Liver (tissue), 9 donors: ENCODE results near the gene CEP250. TPM values are rescaled to one million over a fixed set of nuclear protein-coding genes. Genes with fewer than 3 reads are reported as not detected.
"Not testable (repeated sequence)": the region's sequence is repeated elsewhere in the genome, so short reads cannot be mapped to it uniquely, and the experiment has no call there.

ENCODE experiments used
- DNase-seq: peaks from one replicate; pipeline ENCODE4 v3.0.0-alpha.2; 2017; ENCODE audit warnings: low spot score
- H3K27ac ChIP-seq, 2 donors: one replicate each; pipeline ENCODE4 v1.7.0; 2013; ENCODE audit warnings: inconsistent platforms in 2 of 2, low read length in 2 of 2, control low read depth in 1 of 2, low read depth in 1 of 2, mild to moderate bottlenecking in 1 of 2
- H3K27me3 ChIP-seq, 4 donors: one replicate each; pipeline versions ENCODE4 v1.6.1 to v1.7.0; 2013; ENCODE audit warnings: low read length in 3 of 4, inconsistent platforms in 1 of 4, mild to moderate bottlenecking in 1 of 4, moderate library complexity in 1 of 4; ENCODE audit not compliant: control insufficient read depth in 4 of 4, insufficient read depth in 4 of 4
- H3K36me3 ChIP-seq, 4 donors: one replicate each; pipeline versions ENCODE4 v1.6.1 to v1.7.0; 2013; ENCODE audit warnings: low read length in 3 of 4, mild to moderate bottlenecking in 3 of 4, low read depth in 1 of 4, moderate library complexity in 1 of 4; ENCODE audit not compliant: control insufficient read depth in 4 of 4, insufficient read depth in 3 of 4
- H3K4me1 ChIP-seq, 4 donors: one replicate each; pipeline versions ENCODE4 v1.6.1 to v1.7.0; 2013; ENCODE audit warnings: low read length in 3 of 4, mild to moderate bottlenecking in 3 of 4, moderate library complexity in 1 of 4; ENCODE audit not compliant: control insufficient read depth in 4 of 4, insufficient read depth in 4 of 4
- H3K4me3 ChIP-seq, 3 donors: one replicate each; pipeline versions ENCODE4 v1.6.1 to v1.7.0; 2013; ENCODE audit warnings: low read length in 3 of 3, control low read depth in 1 of 3, low read depth in 1 of 3, mild to moderate bottlenecking in 1 of 3
- H3K9ac ChIP-seq, 2 donors: one replicate each; pipeline ENCODE4 v1.7.0; 2013; ENCODE audit warnings: low read length in 2 of 2, mild to moderate bottlenecking in 2 of 2, moderate library complexity in 2 of 2, control low read depth in 1 of 2, low read depth in 1 of 2
- H3K9me3 ChIP-seq, 4 donors: one replicate each; pipeline versions ENCODE4 v1.6.1 to v1.7.0; 2013; ENCODE audit warnings: low read length in 3 of 4; ENCODE audit not compliant: control insufficient read depth in 4 of 4
- CTCF ChIP-seq: fragments of 150-350 bp; IDR thresholded peaks from 2 replicates; pipeline ENCODE4 v1.5.1; 2017; ENCODE audit warnings: improper control_type of control experiment, low read depth, low read length; ENCODE audit not compliant: missing input control
- EGR1 ChIP-seq, 2 donors: IDR thresholded peaks; 2 replicates each; pipeline ENCODE4 v1.6.1; 2016 to 2018; ENCODE audit warnings: antibody characterized with exemption in 2 of 2, low read depth in 2 of 2
- FOXA2 ChIP-seq: IDR thresholded peaks from 2 replicates; pipeline ENCODE4 v1.6.1; 2016; ENCODE audit warnings: antibody characterized with exemption
- GABPA ChIP-seq, 2 donors: IDR thresholded peaks in 1 of 2; conservative IDR thresholded peaks in 1 of 2; 2 replicates each; pipeline ENCODE4 v1.6.1; 2016; ENCODE audit warnings: antibody characterized with exemption in 2 of 2, mild to moderate bottlenecking in 1 of 2, moderate library complexity in 1 of 2
- HNF4A ChIP-seq, 2 donors: conservative IDR thresholded peaks; 2 replicates each; pipeline ENCODE4 v1.6.1; 2016; ENCODE audit warnings: antibody characterized with exemption in 2 of 2, mild to moderate bottlenecking in 2 of 2
- HNF4G ChIP-seq: IDR thresholded peaks from 2 replicates; pipeline ENCODE4 v1.6.1; 2016; ENCODE audit warnings: antibody characterized with exemption
- JUND ChIP-seq, 2 donors: IDR thresholded peaks; 2 replicates each; pipeline ENCODE4 v1.6.1; 2016; ENCODE audit warnings: antibody characterized with exemption in 2 of 2
- MAX ChIP-seq: IDR thresholded peaks from 2 replicates; pipeline ENCODE4 v1.6.1; 2016; ENCODE audit warnings: antibody characterized with exemption
- NR2F2 ChIP-seq: IDR thresholded peaks from 2 replicates; pipeline ENCODE4 v1.6.1; 2016; ENCODE audit warnings: antibody characterized with exemption
- RAD21 ChIP-seq, 2 donors: IDR thresholded peaks; 2 replicates each; pipeline ENCODE4 v1.6.1; 2016; ENCODE audit warnings: antibody characterized with exemption in 2 of 2, mild to moderate bottlenecking in 2 of 2
- TAF1 ChIP-seq: conservative IDR thresholded peaks from 2 replicates; pipeline ENCODE4 v1.6.1; 2016; ENCODE audit warnings: antibody characterized with exemption, mild to moderate bottlenecking
- YY1 ChIP-seq: IDR thresholded peaks from 2 replicates; pipeline ENCODE4 v1.6.1; 2016; ENCODE audit warnings: antibody characterized with exemption, mild to moderate bottlenecking
- ZBTB33 ChIP-seq: IDR thresholded peaks from 2 replicates; pipeline ENCODE4 v1.6.1; 2016; ENCODE audit warnings: antibody characterized with exemption
- WGBS: extraction: QIAGEN DNeasy Blood & Tissue Kit; methylation state at CpG from one replicate; pipeline ENCODE4 v1.1.7; 2013; 5-methylcytosine and 5-hydroxymethylcytosine counted together
- polyA plus RNA-seq, 2 donors: library from polyadenylated mRNA; stranded (reverse) in 1 of 2; unstranded in 1 of 2; fragments of 200-250 nt in 1 of 2; fragments of >200 nt in 1 of 2; fragmentation: Nextera tagmentation in 1 of 2; extraction: Ambion mirVana in 1 of 2; gene quantifications; one replicate each; pipeline versions ENCODE4 v1.2.1 to v1.2.3, GENCODE V29; 2013 to 2015
- total RNA-seq, 2 donors: library from RNA; depleted of rRNA; stranded (reverse); fragments of >200 nt; gene quantifications; one replicate each; pipeline ENCODE4 v1.2.3, GENCODE V29; 2014
- donor health status: healthy.
- donor health status: healthy.
- donor health status: healthy.
- donor health status: healthy.
- donor health status: healthy.

Gene CEP250
- total and polyA plus RNA-seq, 4 donors = 3.4 to 13.3 (median 8.3) TPM

GRCh38 chr20:35448788-35449373, 6.5 kb upstream of the CEP250 start:
- no peaks in the 10 kb centered on the region for H3K27me3 ChIP-seq
- TF ChIP-seq NR2F2 = no peak
- no peak for TF ChIP-seq FOXA2
- TF ChIP-seq RAD21 (IDR thresholded peaks at IDR 0.05) = no peak
- no peak for TF ChIP-seq MAX
- TF ChIP-seq ZBTB33 = no peak
- TF ChIP-seq TAF1 = no peak
- no peak for TF ChIP-seq GABPA (IDR thresholded peaks at IDR 0.05 in 1 of 2, conservative IDR thresholded peaks at IDR 0.05 in 1 of 2)
- TF ChIP-seq YY1 = no peak
- TF ChIP-seq HNF4A (conservative IDR thresholded peaks at IDR 0.05) = no peak
- no peak for TF ChIP-seq CTCF
- no peak for TF ChIP-seq HNF4G
- no peak for TF ChIP-seq JUND (IDR thresholded peaks at IDR 0.05)
- peaks cover 0 to 4% (median 2%) of the 10 kb centered on the region in 4 donors for H3K4me1 ChIP-seq
- WGBS = 93% methylated on average over 5 of the region's 5 CpGs
- H3K9me3 ChIP-seq = no peaks in the 10 kb centered on the region
- H3K27ac ChIP-seq = no peak overlapping the region
- DNase-seq = no peak
- no peak overlapping the region for H3K4me3 ChIP-seq
- H3K36me3 ChIP-seq = no peaks in the 10 kb centered on the region
- no peak overlapping the region for H3K9ac ChIP-seq

- not testable (repeated sequence) for H3K27ac ChIP-seq, H3K9me3 ChIP-seq, H3K36me3 ChIP-seq, H3K4me3 ChIP-seq, H3K4me1 ChIP-seq, H3K27me3 ChIP-seq, DNase-seq, H3K9ac ChIP-seq
- 93% methylated on average over 13 of the region's 13 CpGs for WGBS
Measured at GRCh38 chr20:35449855-35450254, 5.5 kb upstream of the CEP250 start.

- WGBS = 79% methylated on average over 6 of the region's 6 CpGs
- TF ChIP-seq RAD21 (IDR thresholded peaks at IDR 0.05) = no peak
- TF ChIP-seq GABPA (IDR thresholded peaks at IDR 0.05 in 1 of 2, conservative IDR thresholded peaks at IDR 0.05 in 1 of 2) = no peak
- no peak for TF ChIP-seq YY1
- no peak for TF ChIP-seq JUND (IDR thresholded peaks at IDR 0.05)
- TF ChIP-seq ZBTB33 = no peak
- TF ChIP-seq EGR1 (IDR thresholded peaks at IDR 0.05; ENCODE audit: low read depth in 2 of 2) = no peak
- TF ChIP-seq CTCF = no peak
- TF ChIP-seq HNF4A (conservative IDR thresholded peaks at IDR 0.05) = no peak
- TF ChIP-seq HNF4G = no peak
- TF ChIP-seq MAX = no peak
- no peak for TF ChIP-seq NR2F2
- DNase-seq = no peak
Measured at GRCh38 chr20:35451295-35451694, 4.1 kb upstream of the CEP250 start.

More at GRCh38 chr20:35451295-35451694, 4.1 kb upstream of the CEP250 start:
- H3K9me3 ChIP-seq = no peaks in the 10 kb centered on the region
- H3K27ac ChIP-seq = no peak overlapping the region
- no peak overlapping the region for H3K4me3 ChIP-seq
- no peak overlapping the region for H3K9ac ChIP-seq
- no peaks in the 10 kb centered on the region for H3K36me3 ChIP-seq
- H3K27me3 ChIP-seq = no peaks in the 10 kb centered on the region
- H3K4me1 ChIP-seq = peaks cover 0 to 7% (median 5%) of the 10 kb centered on the region in 4 donors
